Astrocyte (in vitro differentiated cells and primary cell): Measurements from ENCODE around the gene SPATA31C1.

Experiments used
- CTCF ChIP-seq: IDR thresholded peaks from 2 replicates; pipeline ENCODE4 v1.5.1; 2011; ENCODE audit warnings: low read depth, mild to moderate bottlenecking, inconsistent platforms, low read length, moderate library complexity; ENCODE audit not compliant: insufficient read depth
- EZH2 ChIP-seq: IDR thresholded peaks from 2 replicates; pipeline ENCODE4 v1.6.1; 2012; ENCODE audit warnings: mild to moderate bottlenecking, low read length, inconsistent platforms; ENCODE audit not compliant: insufficient read depth

- TF ChIP-seq CTCF (no peak), EZH2 (no peak)
Observed at GRCh38 chr9:87896891-87897290, 20.9 kb upstream of the SPATA31C1 start.
